ENCODE results near the gene TEKT1.

DNA sequence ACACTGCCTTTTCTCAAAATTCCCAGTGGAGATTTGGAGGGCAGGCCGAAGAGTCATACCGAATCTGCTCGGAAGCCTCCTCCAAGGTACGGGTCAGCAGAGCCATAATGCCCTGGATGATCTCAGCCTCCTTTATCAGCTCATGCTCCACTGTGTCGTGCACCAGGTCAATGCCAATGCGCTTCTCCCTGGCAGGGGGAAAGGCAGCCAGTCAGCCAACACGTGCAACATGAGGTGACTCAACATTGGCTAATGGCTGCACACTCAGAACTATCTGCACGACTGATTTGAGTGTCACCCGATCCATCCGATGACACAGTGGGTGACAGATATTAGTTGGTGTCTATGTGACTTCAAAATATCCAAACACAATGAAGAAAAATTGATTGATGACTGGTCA is 15.8 kb downstream of the TEKT1 start:
- TF ChIP-seq RAD21 (conservative IDR thresholded peaks at IDR 0.05): no peak
- TF ChIP-seq, protein P1, sequence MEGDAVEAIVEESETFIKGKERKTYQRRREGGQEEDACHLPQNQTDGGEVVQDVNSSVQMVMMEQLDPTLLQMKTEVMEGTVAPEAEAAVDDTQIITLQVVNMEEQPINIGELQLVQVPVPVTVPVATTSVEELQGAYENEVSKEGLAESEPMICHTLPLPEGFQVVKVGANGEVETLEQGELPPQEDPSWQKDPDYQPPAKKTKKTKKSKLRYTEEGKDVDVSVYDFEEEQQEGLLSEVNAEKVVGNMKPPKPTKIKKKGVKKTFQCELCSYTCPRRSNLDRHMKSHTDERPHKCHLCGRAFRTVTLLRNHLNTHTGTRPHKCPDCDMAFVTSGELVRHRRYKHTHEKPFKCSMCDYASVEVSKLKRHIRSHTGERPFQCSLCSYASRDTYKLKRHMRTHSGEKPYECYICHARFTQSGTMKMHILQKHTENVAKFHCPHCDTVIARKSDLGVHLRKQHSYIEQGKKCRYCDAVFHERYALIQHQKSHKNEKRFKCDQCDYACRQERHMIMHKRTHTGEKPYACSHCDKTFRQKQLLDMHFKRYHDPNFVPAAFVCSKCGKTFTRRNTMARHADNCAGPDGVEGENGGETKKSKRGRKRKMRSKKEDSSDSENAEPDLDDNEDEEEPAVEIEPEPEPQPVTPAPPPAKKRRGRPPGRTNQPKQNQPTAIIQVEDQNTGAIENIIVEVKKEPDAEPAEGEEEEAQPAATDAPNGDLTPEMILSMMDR (IDR thresholded peaks at IDR 0.05; ENCODE audit: poor library complexity, severe bottlenecking): no peak
- TF ChIP-seq, protein P2, sequence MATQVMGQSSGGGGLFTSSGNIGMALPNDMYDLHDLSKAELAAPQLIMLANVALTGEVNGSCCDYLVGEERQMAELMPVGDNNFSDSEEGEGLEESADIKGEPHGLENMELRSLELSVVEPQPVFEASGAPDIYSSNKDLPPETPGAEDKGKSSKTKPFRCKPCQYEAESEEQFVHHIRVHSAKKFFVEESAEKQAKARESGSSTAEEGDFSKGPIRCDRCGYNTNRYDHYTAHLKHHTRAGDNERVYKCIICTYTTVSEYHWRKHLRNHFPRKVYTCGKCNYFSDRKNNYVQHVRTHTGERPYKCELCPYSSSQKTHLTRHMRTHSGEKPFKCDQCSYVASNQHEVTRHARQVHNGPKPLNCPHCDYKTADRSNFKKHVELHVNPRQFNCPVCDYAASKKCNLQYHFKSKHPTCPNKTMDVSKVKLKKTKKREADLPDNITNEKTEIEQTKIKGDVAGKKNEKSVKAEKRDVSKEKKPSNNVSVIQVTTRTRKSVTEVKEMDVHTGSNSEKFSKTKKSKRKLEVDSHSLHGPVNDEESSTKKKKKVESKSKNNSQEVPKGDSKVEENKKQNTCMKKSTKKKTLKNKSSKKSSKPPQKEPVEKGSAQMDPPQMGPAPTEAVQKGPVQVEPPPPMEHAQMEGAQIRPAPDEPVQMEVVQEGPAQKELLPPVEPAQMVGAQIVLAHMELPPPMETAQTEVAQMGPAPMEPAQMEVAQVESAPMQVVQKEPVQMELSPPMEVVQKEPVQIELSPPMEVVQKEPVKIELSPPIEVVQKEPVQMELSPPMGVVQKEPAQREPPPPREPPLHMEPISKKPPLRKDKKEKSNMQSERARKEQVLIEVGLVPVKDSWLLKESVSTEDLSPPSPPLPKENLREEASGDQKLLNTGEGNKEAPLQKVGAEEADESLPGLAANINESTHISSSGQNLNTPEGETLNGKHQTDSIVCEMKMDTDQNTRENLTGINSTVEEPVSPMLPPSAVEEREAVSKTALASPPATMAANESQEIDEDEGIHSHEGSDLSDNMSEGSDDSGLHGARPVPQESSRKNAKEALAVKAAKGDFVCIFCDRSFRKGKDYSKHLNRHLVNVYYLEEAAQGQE (IDR thresholded peaks at IDR 0.05; ENCODE audit: borderline replicate concordance): no peak
- no peak for TF ChIP-seq EZH2 (IDR thresholded peaks at IDR 0.05; ENCODE audit: borderline replicate concordance, insufficient read depth, low read length, poor library complexity, severe bottlenecking)
- TF ChIP-seq MXI1 (conservative IDR thresholded peaks at IDR 0.05; ENCODE audit: poor library complexity, severe bottlenecking): no peak
- TF ChIP-seq SMC3 (conservative IDR thresholded peaks at IDR 0.05; ENCODE audit: poor library complexity): no peak
- TF ChIP-seq TAF1 (IDR thresholded peaks at IDR 0.05; ENCODE audit: low read depth): no peak
- TF ChIP-seq EP300 (conservative IDR thresholded peaks at IDR 0.05; ENCODE audit: poor library complexity, severe bottlenecking): no peak
- TF ChIP-seq POLR2AphosphoS5 (IDR thresholded peaks at IDR 0.05): no peak
